Liver (tissue), 9 donors: ENCODE measurements around the gene DZIP1L. TPM values are rescaled to one million over a fixed set of nuclear protein-coding genes. Genes with fewer than 3 reads are reported as not detected.

Source experiments
- DNase-seq: peaks from one replicate; pipeline ENCODE4 v3.0.0-alpha.2; 2017; ENCODE audit warnings: low spot score
- H3K27ac ChIP-seq, 2 donors: one replicate each; pipeline ENCODE4 v1.7.0; 2013; ENCODE audit warnings: inconsistent platforms in 2 of 2, low read length in 2 of 2, control low read depth in 1 of 2, low read depth in 1 of 2, mild to moderate bottlenecking in 1 of 2
- H3K27me3 ChIP-seq, 4 donors: one replicate each; pipeline versions ENCODE4 v1.6.1 to v1.7.0; 2013; ENCODE audit warnings: low read length in 3 of 4, inconsistent platforms in 1 of 4, mild to moderate bottlenecking in 1 of 4, moderate library complexity in 1 of 4; ENCODE audit not compliant: control insufficient read depth in 4 of 4, insufficient read depth in 4 of 4
- H3K36me3 ChIP-seq, 4 donors: one replicate each; pipeline versions ENCODE4 v1.6.1 to v1.7.0; 2013; ENCODE audit warnings: low read length in 3 of 4, mild to moderate bottlenecking in 3 of 4, low read depth in 1 of 4, moderate library complexity in 1 of 4; ENCODE audit not compliant: control insufficient read depth in 4 of 4, insufficient read depth in 3 of 4
- H3K4me1 ChIP-seq, 4 donors: one replicate each; pipeline versions ENCODE4 v1.6.1 to v1.7.0; 2013; ENCODE audit warnings: low read length in 3 of 4, mild to moderate bottlenecking in 3 of 4, moderate library complexity in 1 of 4; ENCODE audit not compliant: control insufficient read depth in 4 of 4, insufficient read depth in 4 of 4
- H3K4me3 ChIP-seq, 3 donors: one replicate each; pipeline versions ENCODE4 v1.6.1 to v1.7.0; 2013; ENCODE audit warnings: low read length in 3 of 3, control low read depth in 1 of 3, low read depth in 1 of 3, mild to moderate bottlenecking in 1 of 3
- H3K9ac ChIP-seq, 2 donors: one replicate each; pipeline ENCODE4 v1.7.0; 2013; ENCODE audit warnings: low read length in 2 of 2, mild to moderate bottlenecking in 2 of 2, moderate library complexity in 2 of 2, control low read depth in 1 of 2, low read depth in 1 of 2
- H3K9me3 ChIP-seq, 4 donors: one replicate each; pipeline versions ENCODE4 v1.6.1 to v1.7.0; 2013; ENCODE audit warnings: low read length in 3 of 4; ENCODE audit not compliant: control insufficient read depth in 4 of 4
- CTCF ChIP-seq: fragments of 150-350 bp; IDR thresholded peaks from 2 replicates; pipeline ENCODE4 v1.5.1; 2017; ENCODE audit warnings: improper control_type of control experiment, low read depth, low read length; ENCODE audit not compliant: missing input control
- EGR1 ChIP-seq, 2 donors: IDR thresholded peaks; 2 replicates each; pipeline ENCODE4 v1.6.1; 2016 to 2018; ENCODE audit warnings: antibody characterized with exemption in 2 of 2, low read depth in 2 of 2
- FOXA1 ChIP-seq: IDR thresholded peaks from 2 replicates; pipeline ENCODE4 v1.6.1; 2016; ENCODE audit warnings: antibody characterized with exemption
- FOXA2 ChIP-seq: IDR thresholded peaks from 2 replicates; pipeline ENCODE4 v1.6.1; 2016; ENCODE audit warnings: antibody characterized with exemption
- GABPA ChIP-seq, 2 donors: IDR thresholded peaks in 1 of 2; conservative IDR thresholded peaks in 1 of 2; 2 replicates each; pipeline ENCODE4 v1.6.1; 2016; ENCODE audit warnings: antibody characterized with exemption in 2 of 2, mild to moderate bottlenecking in 1 of 2, moderate library complexity in 1 of 2
- HNF4A ChIP-seq, 2 donors: conservative IDR thresholded peaks; 2 replicates each; pipeline ENCODE4 v1.6.1; 2016; ENCODE audit warnings: antibody characterized with exemption in 2 of 2, mild to moderate bottlenecking in 2 of 2
- HNF4G ChIP-seq: IDR thresholded peaks from 2 replicates; pipeline ENCODE4 v1.6.1; 2016; ENCODE audit warnings: antibody characterized with exemption
- JUND ChIP-seq, 2 donors: IDR thresholded peaks; 2 replicates each; pipeline ENCODE4 v1.6.1; 2016; ENCODE audit warnings: antibody characterized with exemption in 2 of 2
- NR2F2 ChIP-seq: IDR thresholded peaks from 2 replicates; pipeline ENCODE4 v1.6.1; 2016; ENCODE audit warnings: antibody characterized with exemption
- RAD21 ChIP-seq, 2 donors: IDR thresholded peaks; 2 replicates each; pipeline ENCODE4 v1.6.1; 2016; ENCODE audit warnings: antibody characterized with exemption in 2 of 2, mild to moderate bottlenecking in 2 of 2
- REST ChIP-seq: IDR thresholded peaks from 2 replicates; pipeline ENCODE4 v1.6.1; 2016; ENCODE audit warnings: antibody characterized with exemption, mild to moderate bottlenecking
- RXRA ChIP-seq, 2 donors: IDR thresholded peaks; 2 replicates each; pipeline ENCODE4 v1.6.1; 2017 to 2018; ENCODE audit warnings: antibody characterized with exemption in 2 of 2, mild to moderate bottlenecking in 1 of 2
- SP1 ChIP-seq: IDR thresholded peaks from 2 replicates; pipeline ENCODE4 v1.6.1; 2018; ENCODE audit warnings: antibody characterized with exemption, mild to moderate bottlenecking
- TAF1 ChIP-seq: conservative IDR thresholded peaks from 2 replicates; pipeline ENCODE4 v1.6.1; 2016; ENCODE audit warnings: antibody characterized with exemption, mild to moderate bottlenecking
- YY1 ChIP-seq: IDR thresholded peaks from 2 replicates; pipeline ENCODE4 v1.6.1; 2016; ENCODE audit warnings: antibody characterized with exemption, mild to moderate bottlenecking
- ZBTB33 ChIP-seq: IDR thresholded peaks from 2 replicates; pipeline ENCODE4 v1.6.1; 2016; ENCODE audit warnings: antibody characterized with exemption
- WGBS: extraction: QIAGEN DNeasy Blood & Tissue Kit; methylation state at CpG from one replicate; pipeline ENCODE4 v1.1.7; 2013; 5-methylcytosine and 5-hydroxymethylcytosine counted together
- polyA plus RNA-seq, 2 donors: library from polyadenylated mRNA; stranded (reverse) in 1 of 2; unstranded in 1 of 2; fragments of 200-250 nt in 1 of 2; fragments of >200 nt in 1 of 2; fragmentation: Nextera tagmentation in 1 of 2; extraction: Ambion mirVana in 1 of 2; gene quantifications; one replicate each; pipeline versions ENCODE4 v1.2.1 to v1.2.3, GENCODE V29; 2013 to 2015
- total RNA-seq, 2 donors: library from RNA; depleted of rRNA; stranded (reverse); fragments of >200 nt; gene quantifications; one replicate each; pipeline ENCODE4 v1.2.3, GENCODE V29; 2014
- TF ChIP-seq, protein P1 (sequence below): IDR thresholded peaks from 2 replicates; pipeline ENCODE4 v1.6.1; 2016; ENCODE audit warnings: antibody characterized with exemption
- TF ChIP-seq, protein P2 (sequence below): IDR thresholded peaks from 2 replicates; pipeline ENCODE4 v1.6.1; 2016; ENCODE audit warnings: antibody characterized with exemption
- donor health status: healthy.
- donor health status: healthy.
- donor health status: healthy.
- donor health status: healthy.
- donor health status: healthy.

Gene DZIP1L
- total and polyA plus RNA-seq, 4 donors = 0.62 to 5.9 (median 1.3) TPM

- TF ChIP-seq RAD21 (IDR thresholded peaks at IDR 0.05) = peak; percentile 79 to 87
- no peak for TF ChIP-seq EGR1 (IDR thresholded peaks at IDR 0.05; ENCODE audit: low read depth in 2 of 2)
- TF ChIP-seq ZBTB33 = no peak
- TF ChIP-seq CTCF = peak; percentile 76
- H3K36me3 ChIP-seq = no peaks in the 10 kb centered on the region
- H3K27me3 ChIP-seq = no peaks in the 10 kb centered on the region
- no peak overlapping the region for H3K4me3 ChIP-seq
- peak; percentile 68 for DNase-seq
- H3K9ac ChIP-seq = no peak overlapping the region
- peaks cover 0 to 13% (median 6%) of the 10 kb centered on the region in 4 donors for H3K4me1 ChIP-seq
- no peak overlapping the region for H3K27ac ChIP-seq
- WGBS = 32% methylated on average over 8 of the region's 8 CpGs
- H3K9me3 ChIP-seq = no peaks in the 10 kb centered on the region
Observed at GRCh38 chr3:138118612-138119422, 3.4 kb upstream of the DZIP1L start.

- H3K27ac ChIP-seq = peak overlapping the region; percentile 2 to 59
- no peak for DNase-seq
Observed at GRCh38 chr3:138114431-138114918, 933 bp downstream of the DZIP1L start.

More at GRCh38 chr3:138114431-138114918, 933 bp downstream of the DZIP1L start:
- H3K27me3 ChIP-seq = peaks cover 0 to 2% (median 0%) of the 10 kb centered on the region in 4 donors
- peak overlapping the region in 1 of 3 donors; percentile 72 for H3K4me3 ChIP-seq
- TF ChIP-seq RAD21 (IDR thresholded peaks at IDR 0.05) (no peak), TAF1 (no peak), CTCF (no peak), HNF4A (conservative IDR thresholded peaks at IDR 0.05) (no peak), RXRA (IDR thresholded peaks at IDR 0.05) (no peak), JUND (IDR thresholded peaks at IDR 0.05) (no peak), YY1 (no peak), SP1 (no peak), REST (no peak), NR2F2 (no peak), EGR1 (IDR thresholded peaks at IDR 0.05; ENCODE audit: low read depth in 2 of 2) (no peak), HNF4G (no peak), ZBTB33 (no peak), FOXA2 (no peak), FOXA1 (no peak), GABPA (IDR thresholded peaks at IDR 0.05 in 1 of 2, conservative IDR thresholded peaks at IDR 0.05 in 1 of 2) (no peak)
- TF ChIP-seq, protein P1, sequence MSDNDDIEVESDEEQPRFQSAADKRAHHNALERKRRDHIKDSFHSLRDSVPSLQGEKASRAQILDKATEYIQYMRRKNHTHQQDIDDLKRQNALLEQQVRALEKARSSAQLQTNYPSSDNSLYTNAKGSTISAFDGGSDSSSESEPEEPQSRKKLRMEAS = no peak
- TF ChIP-seq, protein P2, sequence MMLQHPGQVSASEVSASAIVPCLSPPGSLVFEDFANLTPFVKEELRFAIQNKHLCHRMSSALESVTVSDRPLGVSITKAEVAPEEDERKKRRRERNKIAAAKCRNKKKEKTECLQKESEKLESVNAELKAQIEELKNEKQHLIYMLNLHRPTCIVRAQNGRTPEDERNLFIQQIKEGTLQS = no peak
- no peaks in the 10 kb centered on the region for H3K36me3 ChIP-seq
- no peak overlapping the region for H3K9ac ChIP-seq
- no peaks in the 10 kb centered on the region for H3K9me3 ChIP-seq
- 42% methylated on average over 9 of the region's 9 CpGs for WGBS
- H3K4me1 ChIP-seq = peaks cover 0 to 13% (median 6%) of the 10 kb centered on the region in 4 donors
